ENCODE measurements around the gene SERPINC1. TPM values are rescaled to one million over a fixed set of nuclear protein-coding genes. Genes with fewer than 3 reads are reported as not detected.
A peak's percentile ranks its signal among the peaks of the same experiment; 100 is the strongest.

Gene SERPINC1
- total RNA-seq, 4 donors from 2014 or later: 1.1 TPM; not detected in 3

DNA sequence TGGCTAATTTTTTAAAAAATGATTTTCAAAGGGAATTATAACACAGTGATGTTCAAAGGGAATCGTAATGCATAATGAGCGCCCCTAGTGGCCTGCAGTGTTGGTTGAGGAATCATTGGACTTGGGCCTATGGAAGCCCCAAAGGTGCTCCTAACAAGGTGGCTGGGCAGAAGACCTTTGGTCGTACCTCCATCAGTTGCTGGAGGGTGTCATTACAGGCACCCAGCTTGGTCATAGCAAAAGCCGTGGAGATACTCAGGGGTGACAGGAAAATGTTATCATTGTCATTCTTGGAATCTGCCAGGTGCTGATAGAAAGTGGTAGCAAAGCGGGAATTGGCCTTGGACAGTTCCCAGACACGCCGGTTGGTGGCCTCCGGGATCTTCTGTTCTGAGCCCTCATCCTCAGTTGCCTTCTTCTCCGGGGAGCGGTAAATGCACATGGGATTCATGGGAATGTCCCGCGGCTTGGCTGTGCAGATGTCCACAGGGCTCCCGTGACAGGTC lies 2.7 kb downstream of the SERPINC1 start:
- Histone ChIP-seq H3K9me3 (no peaks in the 10 kb centered on the region), H3K27me3 (no peaks in the 10 kb centered on the region), H3K4me3 (no peak overlapping the region), H3K36me3 (no peaks in the 10 kb centered on the region), H3K27ac (no peak overlapping the region), H3K4me1 (no peaks in the 10 kb centered on the region)
- intact Hi-C loops (cut with DNase I; ENCODE audit: low total_unique reads): no loop called here
- in situ Hi-C loops (cut with MboI; ENCODE audit: low pct_ligation_motif_present in 1 of 4, low pct_unique_long_range_greater_than_20kb in 1 of 4, low sequenced_read_pairs in 3 of 4): no loop called here
- TF ChIP-seq EP300 (IDR thresholded peaks at IDR 0.05; ENCODE audit: low read depth): no peak
- TF ChIP-seq, protein P1, sequence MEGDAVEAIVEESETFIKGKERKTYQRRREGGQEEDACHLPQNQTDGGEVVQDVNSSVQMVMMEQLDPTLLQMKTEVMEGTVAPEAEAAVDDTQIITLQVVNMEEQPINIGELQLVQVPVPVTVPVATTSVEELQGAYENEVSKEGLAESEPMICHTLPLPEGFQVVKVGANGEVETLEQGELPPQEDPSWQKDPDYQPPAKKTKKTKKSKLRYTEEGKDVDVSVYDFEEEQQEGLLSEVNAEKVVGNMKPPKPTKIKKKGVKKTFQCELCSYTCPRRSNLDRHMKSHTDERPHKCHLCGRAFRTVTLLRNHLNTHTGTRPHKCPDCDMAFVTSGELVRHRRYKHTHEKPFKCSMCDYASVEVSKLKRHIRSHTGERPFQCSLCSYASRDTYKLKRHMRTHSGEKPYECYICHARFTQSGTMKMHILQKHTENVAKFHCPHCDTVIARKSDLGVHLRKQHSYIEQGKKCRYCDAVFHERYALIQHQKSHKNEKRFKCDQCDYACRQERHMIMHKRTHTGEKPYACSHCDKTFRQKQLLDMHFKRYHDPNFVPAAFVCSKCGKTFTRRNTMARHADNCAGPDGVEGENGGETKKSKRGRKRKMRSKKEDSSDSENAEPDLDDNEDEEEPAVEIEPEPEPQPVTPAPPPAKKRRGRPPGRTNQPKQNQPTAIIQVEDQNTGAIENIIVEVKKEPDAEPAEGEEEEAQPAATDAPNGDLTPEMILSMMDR (IDR thresholded peaks at IDR 0.05): peak; percentile 20 to 59 (median 50)
- WGBS, 2 donors (ENCODE audit: low coverage in 1 of 2): 83 to 84% methylated on average over 11 to 13 of the region's 13 CpGs
- DNase-seq: peak; percentile 28

DNA sequence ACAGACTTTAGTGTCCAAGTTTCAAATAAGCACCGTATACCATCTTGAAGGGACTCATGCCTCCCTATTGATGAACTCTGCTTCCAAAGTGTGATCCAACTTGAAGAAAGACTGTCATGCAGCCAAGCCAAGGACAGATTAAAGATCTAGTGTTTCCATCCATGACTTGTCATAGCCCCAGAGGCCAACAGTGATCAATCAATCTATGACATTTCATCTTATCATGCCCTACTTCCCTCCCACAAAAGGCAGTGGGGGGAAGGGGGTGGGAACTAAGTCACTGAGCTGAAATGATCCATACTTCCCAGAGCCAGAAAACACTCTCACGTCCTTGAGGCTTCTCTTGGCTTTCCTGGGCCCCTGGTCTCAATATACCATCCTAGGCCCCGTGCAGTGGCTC lies 4.0 kb downstream of the SERPINC1 start:
- Histone ChIP-seq H3K27me3 (no peaks in the 10 kb centered on the region), H3K4me1 (no peaks in the 10 kb centered on the region), H3K27ac (no peak overlapping the region), H3K4me3 (no peak overlapping the region), H3K9me3 (no peaks in the 10 kb centered on the region), H3K36me3 (no peaks in the 10 kb centered on the region)
- no peak for DNase-seq
- in situ Hi-C loops (cut with MboI; ENCODE audit: low pct_ligation_motif_present in 1 of 4, low pct_unique_long_range_greater_than_20kb in 1 of 4, low sequenced_read_pairs in 3 of 4) (no loop called here), intact Hi-C loops (cut with DNase I; ENCODE audit: low total_unique reads) (no loop called here)
- WGBS, 2 donors (ENCODE audit: low coverage in 1 of 2): 80 to 100% methylated on average over 1 to 3 of the region's 3 CpGs
- TF ChIP-seq POLR2A (IDR thresholded peaks at IDR 0.05) (no peak), POLR2AphosphoS5 (IDR thresholded peaks at IDR 0.05) (no peak), EP300 (IDR thresholded peaks at IDR 0.05; ENCODE audit: low read depth) (no peak)
- TF ChIP-seq, protein P1 (IDR thresholded peaks at IDR 0.05): no peak

DNA sequence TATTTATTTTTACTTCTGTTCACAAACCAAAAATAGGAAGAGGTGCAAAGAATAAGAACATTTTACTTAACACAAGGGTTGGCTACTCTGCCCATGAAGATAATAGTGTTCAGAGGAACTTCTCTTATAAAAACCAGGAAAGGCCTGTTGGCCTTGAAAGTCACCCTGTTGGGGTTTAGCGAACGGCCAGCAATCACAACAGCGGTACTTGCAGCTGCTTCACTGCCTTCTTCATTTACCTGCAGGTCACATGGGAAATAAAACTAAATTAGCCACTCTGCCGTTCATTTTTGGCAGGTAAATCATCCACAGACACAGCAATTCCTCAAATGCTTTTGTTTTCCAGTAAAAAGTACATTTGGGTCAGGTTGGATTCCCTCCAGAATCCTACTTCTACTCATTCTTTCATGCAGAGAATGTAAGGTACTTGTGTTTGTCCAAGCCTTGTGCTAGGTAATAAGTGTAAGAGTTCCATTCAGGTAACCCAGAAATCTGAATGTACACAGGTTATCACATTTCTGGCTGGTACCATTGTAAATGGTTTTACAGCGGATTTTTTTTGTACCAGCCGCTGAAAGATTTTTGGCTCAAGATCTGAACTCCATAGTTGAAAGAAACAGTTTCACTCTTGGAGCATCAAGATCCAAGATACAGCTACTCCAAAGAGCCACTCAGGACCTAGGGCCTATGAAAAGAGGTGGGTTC lies 13.1 kb downstream of the SERPINC1 start:
- H3K36me3 ChIP-seq: no peaks in the 10 kb centered on the region
- TF ChIP-seq EP300 (IDR thresholded peaks at IDR 0.05; ENCODE audit: low read depth) (no peak), POLR2AphosphoS5 (IDR thresholded peaks at IDR 0.05) (no peak), POLR2A (IDR thresholded peaks at IDR 0.05) (no peak)
- TF ChIP-seq, protein P1 (IDR thresholded peaks at IDR 0.05): no peak
- intact Hi-C loops (cut with DNase I; ENCODE audit: low total_unique reads): no loop called here
- H3K9me3 ChIP-seq: no peaks in the 10 kb centered on the region
- in situ Hi-C loops (cut with MboI; ENCODE audit: low pct_ligation_motif_present in 1 of 4, low pct_unique_long_range_greater_than_20kb in 1 of 4, low sequenced_read_pairs in 3 of 4): no loop called here
- no peaks in the 10 kb centered on the region for H3K27me3 ChIP-seq
- DNase-seq: no peak
- no peak overlapping the region for H3K27ac ChIP-seq
- no peak overlapping the region for H3K4me3 ChIP-seq
- 55 to 79% methylated on average over 5 to 6 of the region's 6 CpGs for WGBS, 2 donors (ENCODE audit: low coverage in 1 of 2)
- H3K4me1 ChIP-seq: no peaks in the 10 kb centered on the region

DNA sequence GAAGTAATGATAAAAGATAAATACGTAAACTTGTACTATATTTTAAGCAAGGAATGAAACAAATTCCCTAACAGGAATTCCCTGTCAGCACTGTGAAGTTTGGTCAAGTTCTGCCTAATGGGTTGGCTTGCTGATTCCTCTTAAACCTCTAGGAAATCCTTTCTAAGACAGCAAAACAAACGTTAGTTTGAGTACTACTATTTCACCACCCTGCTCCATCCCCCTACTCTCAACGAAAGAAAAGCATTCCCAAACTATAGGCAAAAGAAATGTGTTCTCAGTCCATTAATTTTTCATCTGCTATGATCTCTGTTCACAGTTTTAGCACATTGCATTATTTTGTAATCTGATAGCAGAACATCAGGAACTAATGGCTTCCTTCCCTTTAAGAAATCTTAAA lies 16.1 kb downstream of the SERPINC1 start:
- WGBS, 2 donors (ENCODE audit: low coverage in 1 of 2): 73 to 84% methylated on average over 3 of the region's 3 CpGs
- Histone ChIP-seq H3K9me3 (no peaks in the 10 kb centered on the region), H3K4me3 (no peak overlapping the region), H3K36me3 (no peaks in the 10 kb centered on the region), H3K27ac (no peak overlapping the region), H3K4me1 (no peaks in the 10 kb centered on the region), H3K27me3 (no peaks in the 10 kb centered on the region)
- TF ChIP-seq, protein P1 (IDR thresholded peaks at IDR 0.05): no peak
- TF ChIP-seq EP300 (IDR thresholded peaks at IDR 0.05; ENCODE audit: low read depth) (no peak), POLR2AphosphoS5 (IDR thresholded peaks at IDR 0.05) (no peak), POLR2A (IDR thresholded peaks at IDR 0.05) (no peak)
- DNase-seq: no peak
- in situ Hi-C loops (cut with MboI; ENCODE audit: low pct_ligation_motif_present in 1 of 4, low pct_unique_long_range_greater_than_20kb in 1 of 4, low sequenced_read_pairs in 3 of 4) (no loop called here), intact Hi-C loops (cut with DNase I; ENCODE audit: low total_unique reads) (no loop called here)

Measured in transverse colon (tissue), 4 donors.